Left ventricle myocardium inferior (tissue), 1 donor: ENCODE results near the gene UTP4. TPM values are rescaled to one million over a fixed set of nuclear protein-coding genes. Genes with fewer than 3 reads are reported as not detected.

Experiments used
- DNase-seq: peaks from one replicate; pipeline ENCODE4 v3.0.0-alpha.2; 2020
- H3K27ac ChIP-seq: fragments of 200-600 bp; replicated peaks from 2 replicates; pipeline ENCODE4 v1.8.0; 2021
- H3K27me3 ChIP-seq: fragments of 200-600 bp; 2 replicates; pipeline ENCODE4 v1.8.0; 2021; ENCODE audit warnings: low read depth
- H3K36me3 ChIP-seq: fragments of 200-600 bp; 2 replicates; pipeline ENCODE4 v1.8.0; 2021
- H3K4me1 ChIP-seq: fragments of 200-600 bp; 2 replicates; pipeline ENCODE4 v1.8.0; 2021
- H3K4me3 ChIP-seq: fragments of 200-600 bp; 2 replicates; pipeline ENCODE4 v1.8.0; 2021; ENCODE audit warnings: mild to moderate bottlenecking, moderate library complexity
- H3K9me3 ChIP-seq: fragments of 200-600 bp; replicated peaks from 2 replicates; pipeline ENCODE4 v1.8.0; 2021
- CTCF ChIP-seq: fragments of 200-600 bp; IDR thresholded peaks from 2 replicates; pipeline ENCODE4 v1.8.0; 2021; ENCODE audit warnings: antibody characterized with exemption, mild to moderate bottlenecking, borderline replicate concordance
- intact Hi-C: fragments of 100-400 bp; cut with micrococcal nuclease; formaldehyde crosslinking; loops from one replicate; pipeline ENCODE4 v1.11.0; 2022
- total RNA-seq: library from RNA; stranded (reverse); fragmentation: NEBNext Ultra II Directional; extraction: Animal tissue kit (Norgen Biotek cat#: 25700); gene quantifications from one replicate; pipeline ENCODE4 v1.2.1, GENCODE V29; 2021
- donor health status: DM: no; HTN: yes; CAD: no; lungs with severe emphysema.

UTP4 gene
- total RNA-seq, 1 donor from 2014 or later: 30.4 TPM

DNA sequence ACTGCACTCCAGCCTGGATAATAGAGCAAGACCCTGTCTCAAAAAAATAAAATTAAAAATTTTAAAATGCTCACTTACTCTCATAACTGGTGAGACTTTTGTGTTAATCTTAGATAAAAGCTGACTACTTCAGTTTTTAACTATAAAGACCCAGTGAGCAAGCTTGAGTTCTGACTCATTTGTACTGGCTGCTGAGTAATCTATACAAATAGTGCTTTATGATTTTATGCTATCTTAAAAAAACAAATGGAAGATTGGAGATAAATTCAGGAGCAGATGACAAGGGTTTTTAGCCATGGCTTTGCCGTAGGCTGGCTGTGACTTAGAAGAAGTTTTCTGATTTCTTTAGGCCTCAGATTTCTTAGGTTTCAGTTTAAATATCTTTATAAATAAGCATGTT lies 85.0 kb downstream of the UTP4 start:
- intact Hi-C loops: no loop called here
- Histone ChIP-seq H3K36me3 (no peaks in the 10 kb centered on the region), H3K4me3 (no peak overlapping the region), H3K27me3 (no peaks in the 10 kb centered on the region), H3K9me3 (no peaks in the 10 kb centered on the region), H3K4me1 (peaks cover 24% of the 10 kb centered on the region), H3K27ac (no peak overlapping the region)
- TF ChIP-seq CTCF: no peak
- DNase-seq: no peak

Other genes with a start within 250 kb of the UTP4 start
- gene HAS3, start 27.0 kb upstream of the UTP4 start, total RNA-seq: 0.27 TPM
- 52.4 TPM for gene CHTF8, start 61 bp upstream of the UTP4 start, total RNA-seq
- 10.2 TPM for gene SNTB2, start 54.5 kb downstream of the UTP4 start, total RNA-seq
- gene VPS4A, start 178.7 kb downstream of the UTP4 start, total RNA-seq: 27.4 TPM
- gene PDF, start 197.9 kb downstream of the UTP4 start, total RNA-seq: 6.0 TPM
- 24.1 TPM for gene COG8, start 206.9 kb downstream of the UTP4 start, total RNA-seq
- 8.2 TPM for gene NIP7, start 207.1 kb downstream of the UTP4 start, total RNA-seq
- not detected for gene TMED6, start 219.1 kb downstream of the UTP4 start, total RNA-seq